AG09319 (cell line): ENCODE data around the gene FAM53C.

Experiments
- DNase-seq: peaks from one replicate; pipeline ENCODE4 v3.0.0-alpha.2; 2010; ENCODE audit warnings: low read depth; ENCODE audit errors: extremely low read depth
- CTCF ChIP-seq: IDR thresholded peaks from 2 replicates; pipeline ENCODE4 v1.5.1; 2011; ENCODE audit warnings: low read depth, mild to moderate bottlenecking, inconsistent platforms, low read length, moderate library complexity

The FAM53C gene

GRCh38 chr5:138339464-138339863, 1.4 kb downstream of the FAM53C start:
- TF ChIP-seq CTCF, result no peak
- no peak for DNase-seq

- no peak for DNase-seq
- no peak for TF ChIP-seq CTCF
Observed at GRCh38 chr5:138340008-138340407, 1.9 kb downstream of the FAM53C start.

- TF ChIP-seq CTCF, result no peak
- DNase-seq, result no peak
Observed at GRCh38 chr5:138344887-138345622, 7.0 kb downstream of the FAM53C start.

- TF ChIP-seq CTCF, result no peak
- no peak for DNase-seq
Observed at GRCh38 chr5:138346889-138347288, 8.8 kb downstream of the FAM53C start.

GRCh38 chr5:138349852-138350562, 11.9 kb downstream of the FAM53C start:
- no peak for TF ChIP-seq CTCF
- no peak for DNase-seq

GRCh38 chr5:138350563-138350890, 12.5 kb downstream of the FAM53C start:
- DNase-seq, result no peak
- no peak for TF ChIP-seq CTCF

GRCh38 chr5:138351056-138351455, 13.0 kb downstream of the FAM53C start:
- no peak for DNase-seq
- TF ChIP-seq CTCF, result no peak
